Endodermal cell (in vitro differentiated cells): ENCODE measurements around the gene TMEM255B. TPM values are rescaled to one million over a fixed set of nuclear protein-coding genes. Genes with fewer than 3 reads are reported as not detected.
"Not testable (repeated sequence)": the region's sequence is repeated elsewhere in the genome, so short reads cannot be mapped to it uniquely, and the experiment has no call there.

ENCODE experiments used
- DNase-seq: peaks from one replicate; pipeline ENCODE4 v3.0.0-alpha.2; 2017
- H3K27ac ChIP-seq: 2 replicates; pipeline ENCODE4 v1.5.1; 2013; ENCODE audit warnings: mild to moderate bottlenecking, low read depth, low read length, moderate library complexity
- H3K27me3 ChIP-seq: 2 replicates; pipeline ENCODE4 v1.6.1; 2013; ENCODE audit warnings: mild to moderate bottlenecking, low read length, moderate library complexity; ENCODE audit not compliant: insufficient read depth, control insufficient read depth, poor library complexity, severe bottlenecking
- H3K36me3 ChIP-seq: 2 replicates; pipeline ENCODE4 v1.7.0; 2013; ENCODE audit warnings: mild to moderate bottlenecking, low read length, moderate library complexity; ENCODE audit not compliant: control insufficient read depth, insufficient read depth
- H3K4me1 ChIP-seq: one replicate; pipeline ENCODE4 v1.7.0; 2013; ENCODE audit warnings: low read length; ENCODE audit not compliant: control insufficient read depth, insufficient read depth
- H3K4me3 ChIP-seq: 2 replicates; pipeline ENCODE4 v1.5.1; 2013; ENCODE audit warnings: mild to moderate bottlenecking, low read length, moderate library complexity
- H3K9ac ChIP-seq: 2 replicates; pipeline ENCODE4 v1.6.1; 2013; ENCODE audit warnings: mild to moderate bottlenecking, low read length, moderate library complexity; ENCODE audit not compliant: poor library complexity, severe bottlenecking; ENCODE audit errors: extremely low read depth
- H3K9me3 ChIP-seq: 2 replicates; pipeline ENCODE4 v1.6.1; 2013; ENCODE audit warnings: mild to moderate bottlenecking, low read length, moderate library complexity; ENCODE audit not compliant: control insufficient read depth
- H3K27ac Mint-ChIP-seq: 2 replicates; pipeline ENCODE4 v1.8.0; 2020; ENCODE audit warnings: mixed read lengths
- H3K27me3 Mint-ChIP-seq: 2 replicates; pipeline ENCODE4 v1.8.0; 2021; ENCODE audit warnings: mild to moderate bottlenecking, mixed read lengths; ENCODE audit not compliant: insufficient read depth
- H3K36me3 Mint-ChIP-seq: 2 replicates; pipeline ENCODE4 v1.8.0; 2020; ENCODE audit warnings: low read depth, mixed read lengths
- H3K4me1 Mint-ChIP-seq: 2 replicates; pipeline ENCODE4 v1.8.0; 2020; ENCODE audit warnings: mixed read lengths
- H3K4me3 Mint-ChIP-seq: 2 replicates; pipeline ENCODE4 v1.8.0; 2020; ENCODE audit warnings: mild to moderate bottlenecking, moderate library complexity, mixed read lengths
- H3K9me3 Mint-ChIP-seq: 2 replicates; pipeline ENCODE4 v1.8.0; 2020; ENCODE audit warnings: mild to moderate bottlenecking, mixed read lengths
- CTCF ChIP-seq: fragments of 200-600 bp; sonication (generic); conservative IDR thresholded peaks from 2 replicates; pipeline ENCODE4 v1.5.0; 2021; ENCODE audit warnings: antibody characterized with exemption, mild to moderate bottlenecking
- WGBS, 2 experiments: methylation state at CpG; one replicate each; pipeline versions ENCODE4 v1.1.5 to v1.1.7; 2013; ENCODE audit warnings: missing lambda C conversion rate in 2 of 2, mixed read lengths in 1 of 2; ENCODE audit not compliant: insufficient coverage in 1 of 2, insufficient read length in 1 of 2; 5-methylcytosine and 5-hydroxymethylcytosine counted together
- total RNA-seq, 2 donors: library from RNA; stranded (reverse); fragmentation: NEBNext Ultra II Directional in 1 of 2; extraction: Animal tissue kit (Norgen Biotek cat#: 25700) in 1 of 2; gene quantifications; 2 replicates in 1 of 2; 3 replicates in 1 of 2; pipeline ENCODE4 v1.2.1, GENCODE V29; 2021

Gene TMEM255B
- total RNA-seq, 2 donors from 2014 or later, result 0.55 to 2.1 TPM

- no peaks in the 10 kb centered on the region for H3K27me3 ChIP-seq
- peaks cover 17% of the 10 kb centered on the region for H3K4me1 Mint-ChIP-seq
- peaks cover 12% of the 10 kb centered on the region for H3K4me1 ChIP-seq
- H3K9ac ChIP-seq, result no peak overlapping the region
- H3K36me3 ChIP-seq, result no peaks in the 10 kb centered on the region
- H3K27ac ChIP-seq, result no peak overlapping the region
- no peaks in the 10 kb centered on the region for H3K9me3 ChIP-seq
- H3K27ac Mint-ChIP-seq, result peak overlapping the region; percentile 86
- H3K4me3 Mint-ChIP-seq, result peak overlapping the region; percentile 68
- TF ChIP-seq CTCF, result no peak
- no peaks in the 10 kb centered on the region for H3K9me3 Mint-ChIP-seq
- 88 to 90% methylated on average over 22 to 29 of the region's 30 CpGs for WGBS, 2 experiments
- no peaks in the 10 kb centered on the region for H3K36me3 Mint-ChIP-seq
- peak overlapping the region; percentile 33 for H3K4me3 ChIP-seq
- no peaks in the 10 kb centered on the region for H3K27me3 Mint-ChIP-seq
- no peak for DNase-seq
Measured at GRCh38 chr13:113724016-113724758, 34.8 kb upstream of the TMEM255B start.

- Mint-ChIP-seq H3K4me3 (peak overlapping the region; percentile 68), H3K27me3 (no peaks in the 10 kb centered on the region), H3K4me1 (peaks cover 17% of the 10 kb centered on the region), H3K27ac (peak overlapping the region; percentile 89), H3K36me3 (no peaks in the 10 kb centered on the region), H3K9me3 (no peaks in the 10 kb centered on the region)
- peaks cover 12% of the 10 kb centered on the region for H3K4me1 ChIP-seq
- H3K27me3 ChIP-seq, result no peaks in the 10 kb centered on the region
- DNase-seq, result peak; percentile 93
- H3K4me3 ChIP-seq, result peak overlapping the region; percentile 33
- H3K36me3 ChIP-seq, result no peaks in the 10 kb centered on the region
- peak; percentile 97 for TF ChIP-seq CTCF
- WGBS, 2 experiments, result 12 to 38% methylated on average over 4 to 36 of the region's 36 CpGs
- H3K9ac ChIP-seq, result no peak overlapping the region
- H3K27ac ChIP-seq, result no peak overlapping the region
- no peaks in the 10 kb centered on the region for H3K9me3 ChIP-seq
Measured at GRCh38 chr13:113724780-113725315, 34.2 kb upstream of the TMEM255B start.

- peak overlapping the region; percentile 68 for H3K4me3 Mint-ChIP-seq
Measured at GRCh38 chr13:113725329-113726105, 33.5 kb upstream of the TMEM255B start.

GRCh38 chr13:113726106-113726821, 32.8 kb upstream of the TMEM255B start:
- Histone ChIP-seq H3K4me3 (peak overlapping the region; percentile 66), H3K4me1 (peaks cover 12% of the 10 kb centered on the region)
- H3K9ac ChIP-seq, H3K27ac ChIP-seq, H3K9me3 Mint-ChIP-seq, H3K36me3 ChIP-seq, DNase-seq, H3K27me3 Mint-ChIP-seq, H3K27me3 ChIP-seq, H3K36me3 Mint-ChIP-seq, H3K9me3 ChIP-seq, H3K27ac Mint-ChIP-seq: not testable (repeated sequence)
- 50 to 69% methylated on average over 14 to 20 of the region's 54 CpGs for WGBS, 2 experiments
- H3K4me3 Mint-ChIP-seq, result peak overlapping the region; percentile 40
- peaks cover 17% of the 10 kb centered on the region for H3K4me1 Mint-ChIP-seq

More at GRCh38 chr13:113725329-113726105, 33.5 kb upstream of the TMEM255B start:
- peaks cover 12% of the 10 kb centered on the region for H3K4me1 ChIP-seq
- not testable (repeated sequence) for H3K27ac Mint-ChIP-seq, H3K27me3 ChIP-seq, H3K4me3 ChIP-seq, H3K9me3 ChIP-seq, H3K36me3 ChIP-seq, DNase-seq, H3K36me3 Mint-ChIP-seq, H3K9me3 Mint-ChIP-seq, H3K27ac ChIP-seq, H3K27me3 Mint-ChIP-seq, H3K9ac ChIP-seq
- 0% methylated on average over 1 of the region's 75 CpGs; no CpG with 5 or more reads in 1 of the 2 experiments for WGBS, 2 experiments
- peaks cover 17% of the 10 kb centered on the region for H3K4me1 Mint-ChIP-seq
